ENCODE measurements around the gene LPCAT1. TPM values are rescaled to one million over a fixed set of nuclear protein-coding genes. Genes with fewer than 3 reads are reported as not detected.

The LPCAT1 gene
- total and polyA plus RNA-seq, 2 of the 4 experiments (the other 2 are of a cell fraction), result 17.7 to 33.6 TPM

GRCh38 chr5:1436681-1437080 lies 87.1 kb downstream of the LPCAT1 start:
- H3K23ac ChIP-seq (ENCODE audit: low read depth, low read length), result no peak overlapping the region
- no peak overlapping the region for H2AFZ ChIP-seq (replicated peaks; ENCODE audit: low read length, poor library complexity)
- dilution Hi-C loops (cut with HindIII; ENCODE audit: low sequenced_read_pairs, unreplicated experiment), result no loop called here
- TF ChIP-seq CHD1 (IDR thresholded peaks at IDR 0.05; ENCODE audit: low read depth, low read length), result no peak
- TF ChIP-seq, protein P1, sequence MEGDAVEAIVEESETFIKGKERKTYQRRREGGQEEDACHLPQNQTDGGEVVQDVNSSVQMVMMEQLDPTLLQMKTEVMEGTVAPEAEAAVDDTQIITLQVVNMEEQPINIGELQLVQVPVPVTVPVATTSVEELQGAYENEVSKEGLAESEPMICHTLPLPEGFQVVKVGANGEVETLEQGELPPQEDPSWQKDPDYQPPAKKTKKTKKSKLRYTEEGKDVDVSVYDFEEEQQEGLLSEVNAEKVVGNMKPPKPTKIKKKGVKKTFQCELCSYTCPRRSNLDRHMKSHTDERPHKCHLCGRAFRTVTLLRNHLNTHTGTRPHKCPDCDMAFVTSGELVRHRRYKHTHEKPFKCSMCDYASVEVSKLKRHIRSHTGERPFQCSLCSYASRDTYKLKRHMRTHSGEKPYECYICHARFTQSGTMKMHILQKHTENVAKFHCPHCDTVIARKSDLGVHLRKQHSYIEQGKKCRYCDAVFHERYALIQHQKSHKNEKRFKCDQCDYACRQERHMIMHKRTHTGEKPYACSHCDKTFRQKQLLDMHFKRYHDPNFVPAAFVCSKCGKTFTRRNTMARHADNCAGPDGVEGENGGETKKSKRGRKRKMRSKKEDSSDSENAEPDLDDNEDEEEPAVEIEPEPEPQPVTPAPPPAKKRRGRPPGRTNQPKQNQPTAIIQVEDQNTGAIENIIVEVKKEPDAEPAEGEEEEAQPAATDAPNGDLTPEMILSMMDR (conservative IDR thresholded peaks at IDR 0.05; ENCODE audit: low read depth, low read length), result no peak
- no peak for TF ChIP-seq MAZ (IDR thresholded peaks at IDR 0.05; ENCODE audit: borderline replicate concordance, low read depth, low read length)
- TF ChIP-seq CEBPB (IDR thresholded peaks at IDR 0.05; ENCODE audit: low read depth, low read length), result no peak
- no peak for TF ChIP-seq MAFK (IDR thresholded peaks at IDR 0.05; ENCODE audit: low read depth, low read length)
- TF ChIP-seq RFX5 (IDR thresholded peaks at IDR 0.05; ENCODE audit: low read depth, low read length), result no peak
- no peak for TF ChIP-seq MXI1 (IDR thresholded peaks at IDR 0.05; ENCODE audit: borderline replicate concordance, low read depth, low read length)
- TF ChIP-seq, protein P2, sequence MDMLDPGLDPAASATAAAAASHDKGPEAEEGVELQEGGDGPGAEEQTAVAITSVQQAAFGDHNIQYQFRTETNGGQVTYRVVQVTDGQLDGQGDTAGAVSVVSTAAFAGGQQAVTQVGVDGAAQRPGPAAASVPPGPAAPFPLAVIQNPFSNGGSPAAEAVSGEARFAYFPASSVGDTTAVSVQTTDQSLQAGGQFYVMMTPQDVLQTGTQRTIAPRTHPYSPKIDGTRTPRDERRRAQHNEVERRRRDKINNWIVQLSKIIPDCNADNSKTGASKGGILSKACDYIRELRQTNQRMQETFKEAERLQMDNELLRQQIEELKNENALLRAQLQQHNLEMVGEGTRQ (IDR thresholded peaks at IDR 0.05; ENCODE audit: low read depth, low read length), result no peak
- TF ChIP-seq FOS (IDR thresholded peaks at IDR 0.05; ENCODE audit: low read depth, low read length), result no peak
- TF ChIP-seq POLR2A (IDR thresholded peaks at IDR 0.05; ENCODE audit: low read depth, low read length), result no peak
- no peak for TF ChIP-seq RCOR1 (IDR thresholded peaks at IDR 0.05; ENCODE audit: insufficient replicate concordance, low read length)
- TF ChIP-seq NFE2L2 (IDR thresholded peaks at IDR 0.05; ENCODE audit: low read depth, low read length), result no peak
- no peak for TF ChIP-seq RAD21 (IDR thresholded peaks at IDR 0.05; ENCODE audit: low read length)
- no peak for TF ChIP-seq BHLHE40 (IDR thresholded peaks at IDR 0.05; ENCODE audit: low read depth, low read length)
- H3K36me3 ChIP-seq (ENCODE audit: control insufficient read depth, insufficient read depth, low read length), result no peaks in the 10 kb centered on the region
- no peaks in the 10 kb centered on the region for H3K9me1 ChIP-seq (ENCODE audit: insufficient read depth, low read length)
- H3K9ac ChIP-seq (ENCODE audit: low read depth, low read length), result no peak overlapping the region
- no peak overlapping the region for H2BK15ac ChIP-seq (ENCODE audit: low read depth, low read length)
- no peak overlapping the region for H3K4ac ChIP-seq (ENCODE audit: low read depth, low read length)
- no peak overlapping the region for H2AK9ac ChIP-seq (replicated peaks; ENCODE audit: low read depth, low read length, poor library complexity)
- no peak overlapping the region for H2BK120ac ChIP-seq (ENCODE audit: low read depth, low read length)
- no peak overlapping the region for H2AK5ac ChIP-seq (ENCODE audit: low read depth, low read length)
- H3K9me3 ChIP-seq (ENCODE audit: control insufficient read depth, insufficient read depth, low read length), result peaks cover 12% of the 10 kb centered on the region
- no peak overlapping the region for H2BK20ac ChIP-seq (ENCODE audit: low read depth, low read length)
- no TSS peak for BruUV-seq (replicated peaks)
- no peak overlapping the region for H3K56ac ChIP-seq (ENCODE audit: extremely low read depth, insufficient read depth, low read length)
- no peaks in the 10 kb centered on the region for H4K20me1 ChIP-seq (ENCODE audit: insufficient read depth, low read length)
- H3K27me3 ChIP-seq (ENCODE audit: control insufficient read depth, insufficient read depth, low read length), result peaks cover 6% of the 10 kb centered on the region
- no peak overlapping the region for H3K4me3 ChIP-seq (ENCODE audit: insufficient read depth, low read depth, low read length)
- no peak overlapping the region for H3K14ac ChIP-seq (replicated peaks; ENCODE audit: low read depth, low read length)
- in situ Hi-C loops (cut with MboI; ENCODE audit: low sequenced_read_pairs), result no loop called here
- ATAC-seq (ENCODE audit: low read depth), result no peak
- no peaks in the 10 kb centered on the region for H3K79me1 ChIP-seq (ENCODE audit: low read depth in 1 of 2, low read length in 2 of 2)
- H3K27ac ChIP-seq (ENCODE audit: insufficient read depth, low read length), result no peak overlapping the region
- H3K18ac ChIP-seq (ENCODE audit: low read depth, low read length), result no peak overlapping the region
- no peak overlapping the region for H3K4me2 ChIP-seq (ENCODE audit: low read depth, low read length)
- DNase-seq, result no peak
- no peaks in the 10 kb centered on the region; the same call in 1 of the 2 replicates for H3K4me1 ChIP-seq (ENCODE audit: control insufficient read depth, insufficient read depth, low read length)
- ChIA-PET POLR2A (ENCODE audit: unreplicated experiment) (no interaction called here), CTCF (no interaction called here)
- H4K5ac ChIP-seq (ENCODE audit: low read depth, low read length), result no peak overlapping the region
- no peak overlapping the region for H4K8ac ChIP-seq (ENCODE audit: low read depth in 2 of 2, low read length in 2 of 2)
- H4K91ac ChIP-seq (ENCODE audit: insufficient read depth, low read depth, low read length), result no peak overlapping the region
- intact Hi-C loops (cut with micrococcal nuclease), result no loop called here
- WGBS, 2 experiments (ENCODE audit: extremely low coverage in 2 of 2, insufficient read length in 1 of 2), result 81% methylated on average over 4 of the region's 16 CpGs; no CpG with 5 or more reads in 1 of the 2 experiments
- H2BK5ac ChIP-seq (ENCODE audit: low read depth, low read length, poor library complexity, severe bottlenecking), result no peak overlapping the region

Measured in IMR-90 (cell line).